GM21528 (cell line): Measurements from ENCODE around the gene PRSS22.

ENCODE experiments used
- ATAC-seq: cut with Tn5 transposase; IDR thresholded peaks from one replicate; pipeline ENCODE4 v1.9.1; 2021; ENCODE audit warnings: mild to moderate bottlenecking, moderate library complexity; ENCODE audit not compliant: unreplicated experiment, low FRiP score

PRSS22 gene

DNA sequence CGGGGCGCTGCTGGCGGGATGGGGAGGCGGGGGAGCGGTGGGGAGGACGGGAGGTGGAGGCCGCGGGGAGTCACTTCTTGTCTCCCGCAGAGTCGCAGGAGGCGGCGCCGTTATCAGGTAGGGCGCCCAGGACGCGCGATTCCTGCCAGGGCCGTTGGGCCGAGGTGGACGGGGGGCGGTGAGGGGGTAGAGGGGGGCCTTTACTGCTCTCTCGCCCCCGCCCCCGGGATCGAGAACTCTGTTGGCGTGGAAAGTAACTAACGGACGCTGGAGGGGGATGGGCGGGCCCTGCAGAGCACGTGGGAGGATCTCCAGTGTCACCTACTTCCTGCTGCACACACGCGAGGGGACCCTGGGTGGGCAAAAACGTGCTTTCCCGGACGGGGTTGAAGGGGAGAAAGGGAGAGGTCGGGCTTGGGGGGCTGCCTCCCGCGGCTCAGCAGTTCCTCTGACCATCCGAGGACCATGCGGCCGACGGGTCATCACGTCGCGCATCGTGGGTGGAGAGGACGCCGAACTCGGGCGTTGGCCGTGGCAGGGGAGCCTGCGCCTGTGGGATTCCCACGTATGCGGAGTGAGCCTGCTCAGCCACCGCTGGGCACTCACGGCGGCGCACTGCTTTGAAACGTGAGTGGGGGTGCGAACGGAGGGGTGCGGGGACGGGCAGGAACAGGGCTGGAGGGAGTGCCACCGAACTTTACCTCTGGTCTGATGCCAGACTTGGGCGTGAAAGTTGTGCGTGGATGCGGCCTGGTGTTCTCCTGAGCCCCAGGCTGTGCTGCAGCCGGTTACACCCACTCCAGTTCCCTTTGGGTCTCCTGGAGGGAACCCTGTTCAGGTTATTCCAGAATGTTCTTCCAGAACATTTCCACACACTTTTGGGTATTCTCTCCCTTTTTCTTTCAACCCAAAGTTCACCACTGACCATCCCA lies 40.4 kb downstream of the PRSS22 start:
- ATAC-seq: no peak

- ATAC-seq: no peak
These were observed 41.1 kb downstream of the PRSS22 start, which contains the start of gene PRSS21 for GRCh38 chr16:2816751-2817339. Gene PRSS21, plus strand, starts transcription at chr16:2817237. Its CDS starts 32 bp downstream, at chr16:2817269.

GRCh38 chr16:2815299-2815771 lies 42.6 kb downstream of the PRSS22 start:
- no peak for ATAC-seq

DNA sequence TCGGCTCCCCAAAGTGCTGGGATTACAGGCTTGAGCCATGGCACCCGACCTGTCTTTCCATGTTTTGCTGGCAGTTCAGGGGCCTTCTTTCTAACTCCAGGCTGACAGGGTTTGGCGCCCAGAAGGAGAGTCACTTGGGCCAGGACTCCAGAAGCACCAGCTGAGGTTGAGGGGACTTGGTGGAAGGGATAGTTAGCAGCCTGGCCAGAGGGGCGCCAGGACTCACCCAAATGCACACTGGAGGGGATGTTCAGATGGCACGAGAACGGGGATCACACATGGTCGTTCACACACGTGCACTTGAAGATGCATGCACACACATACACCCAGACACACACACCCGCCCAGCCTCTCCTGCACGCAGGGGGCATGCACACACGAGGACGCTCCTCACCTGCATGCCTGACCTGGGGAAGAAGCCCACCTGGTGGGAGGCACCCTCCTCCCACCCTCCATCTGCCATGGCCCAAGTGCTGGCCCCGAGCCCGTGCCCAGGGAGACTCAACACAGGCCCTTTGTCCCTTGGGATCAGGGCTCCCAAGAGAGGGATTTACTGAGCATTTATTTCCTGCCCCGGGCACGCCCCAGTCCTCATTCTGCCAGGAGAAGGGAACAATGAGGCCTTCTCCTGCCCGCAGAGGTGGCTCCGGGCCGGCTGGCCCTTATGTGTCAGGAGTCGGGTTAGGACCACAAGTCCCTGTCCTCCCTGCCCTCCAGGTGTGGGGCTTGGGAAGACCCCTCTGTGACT lies 43.2 kb downstream of the PRSS22 start:
- ATAC-seq: no peak

- ATAC-seq: no peak
These were observed 44.2 kb downstream of the PRSS22 start for GRCh38 chr16:2813771-2814221.

GRCh38 chr16:2811703-2812471 lies 46.1 kb downstream of the PRSS22 start:
- ATAC-seq: no peak

DNA sequence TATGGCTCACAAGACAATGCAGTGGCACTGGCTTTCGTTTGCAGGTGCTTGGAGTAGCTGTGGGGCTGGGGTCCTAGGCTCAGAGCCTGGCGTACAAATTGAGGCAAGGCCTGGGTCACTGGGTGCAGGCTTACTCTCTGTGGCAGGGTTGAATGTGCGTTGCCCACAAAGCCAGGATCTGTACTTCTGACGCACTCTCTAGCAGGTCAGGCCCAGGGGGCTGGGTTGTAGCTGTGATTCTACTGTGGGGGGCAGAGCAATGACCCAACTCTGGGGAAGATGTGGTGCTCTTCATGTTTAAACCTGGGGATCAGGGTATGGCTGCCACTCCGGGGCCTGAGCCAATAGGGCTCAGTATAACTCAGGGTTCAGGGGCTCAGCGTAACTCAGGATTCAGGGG lies 47.3 kb downstream of the PRSS22 start:
- no peak for ATAC-seq

- ATAC-seq: no peak
These were observed 48.7 kb downstream of the PRSS22 start for GRCh38 chr16:2809149-2809760.

DNA sequence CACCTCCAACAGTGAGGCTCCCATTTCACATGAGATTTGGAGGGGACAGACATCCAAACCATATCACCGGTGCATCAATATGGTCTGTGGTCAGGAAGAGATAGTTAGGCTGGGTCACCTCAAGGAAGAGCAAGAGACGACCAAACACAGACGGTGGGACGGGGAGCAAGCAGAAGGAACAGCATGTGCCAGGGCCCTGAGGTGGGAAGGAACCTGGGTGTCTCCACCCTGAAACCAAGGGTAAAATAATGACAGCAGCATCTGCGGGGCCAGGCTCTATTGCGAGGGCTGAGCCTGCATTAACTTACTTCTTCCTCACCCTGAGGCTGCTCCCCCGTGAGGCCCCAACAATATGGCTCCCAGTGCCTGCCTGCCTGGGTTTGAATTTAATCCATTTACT lies 49.8 kb downstream of the PRSS22 start:
- ATAC-seq: no peak

GRCh38 chr16:2806286-2806685 lies 51.7 kb downstream of the PRSS22 start:
- ATAC-seq: no peak

DNA sequence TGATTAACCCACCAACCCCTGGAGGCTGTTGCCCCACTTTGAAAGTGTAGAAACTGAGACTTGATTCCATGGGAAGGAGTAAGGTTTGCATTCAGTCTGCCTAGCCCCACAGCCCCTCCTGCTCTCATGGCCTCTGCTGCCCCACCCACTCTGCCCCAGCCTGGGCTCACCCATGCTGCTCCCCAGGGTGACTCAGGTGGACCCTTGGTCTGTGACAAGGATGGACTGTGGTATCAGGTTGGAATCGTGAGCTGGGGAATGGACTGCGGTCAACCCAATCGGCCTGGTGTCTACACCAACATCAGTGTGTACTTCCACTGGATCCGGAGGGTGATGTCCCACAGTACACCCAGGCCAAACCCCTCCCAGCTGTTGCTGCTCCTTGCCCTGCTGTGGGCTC lies 53.2 kb downstream of the PRSS22 start:
- ATAC-seq: no peak

DNA sequence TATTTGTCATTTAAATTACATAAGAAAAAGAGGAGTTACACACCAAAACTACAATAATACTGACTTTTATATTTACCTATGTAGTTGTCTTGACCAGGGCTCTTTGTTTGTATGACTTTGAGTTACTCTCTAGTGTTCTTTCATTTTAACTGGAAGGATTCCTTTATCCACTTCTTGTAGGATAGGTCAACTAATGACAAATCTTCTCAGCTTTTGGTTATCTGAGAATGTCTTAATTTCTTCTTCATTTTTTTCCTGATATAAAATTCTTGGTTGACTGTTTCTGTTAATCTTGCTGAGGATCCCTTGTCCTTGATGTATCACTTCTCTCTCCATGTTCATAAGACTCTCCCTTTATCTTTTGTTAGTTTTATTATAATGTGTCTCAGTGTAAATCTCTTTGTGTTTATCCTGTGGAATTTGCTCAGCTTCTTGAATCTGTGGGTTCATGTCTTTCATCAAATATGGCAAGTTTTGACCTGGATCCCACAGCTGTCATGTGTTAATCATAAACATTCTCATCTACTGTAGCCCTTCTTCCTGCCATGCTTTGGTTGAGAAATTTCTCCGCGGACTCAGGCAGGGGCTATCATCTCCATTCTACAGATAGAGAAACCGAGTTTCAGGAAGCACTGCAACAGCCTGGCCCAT lies 54.3 kb downstream of the PRSS22 start:
- no peak for ATAC-seq
